ENCODE data around the gene HPSE2.

- TF ChIP-seq, protein P1, sequence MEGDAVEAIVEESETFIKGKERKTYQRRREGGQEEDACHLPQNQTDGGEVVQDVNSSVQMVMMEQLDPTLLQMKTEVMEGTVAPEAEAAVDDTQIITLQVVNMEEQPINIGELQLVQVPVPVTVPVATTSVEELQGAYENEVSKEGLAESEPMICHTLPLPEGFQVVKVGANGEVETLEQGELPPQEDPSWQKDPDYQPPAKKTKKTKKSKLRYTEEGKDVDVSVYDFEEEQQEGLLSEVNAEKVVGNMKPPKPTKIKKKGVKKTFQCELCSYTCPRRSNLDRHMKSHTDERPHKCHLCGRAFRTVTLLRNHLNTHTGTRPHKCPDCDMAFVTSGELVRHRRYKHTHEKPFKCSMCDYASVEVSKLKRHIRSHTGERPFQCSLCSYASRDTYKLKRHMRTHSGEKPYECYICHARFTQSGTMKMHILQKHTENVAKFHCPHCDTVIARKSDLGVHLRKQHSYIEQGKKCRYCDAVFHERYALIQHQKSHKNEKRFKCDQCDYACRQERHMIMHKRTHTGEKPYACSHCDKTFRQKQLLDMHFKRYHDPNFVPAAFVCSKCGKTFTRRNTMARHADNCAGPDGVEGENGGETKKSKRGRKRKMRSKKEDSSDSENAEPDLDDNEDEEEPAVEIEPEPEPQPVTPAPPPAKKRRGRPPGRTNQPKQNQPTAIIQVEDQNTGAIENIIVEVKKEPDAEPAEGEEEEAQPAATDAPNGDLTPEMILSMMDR (conservative IDR thresholded peaks at IDR 0.05) = no peak
- no peak for TF ChIP-seq ZFX (IDR thresholded peaks at IDR 0.05)
Measured at GRCh38 chr10:98655492-98655891, 580.2 kb downstream of the HPSE2 start.

Measured in C4-2B (cell line).